H1 (cell line): Measurements from ENCODE around the gene KCTD12. TPM values are rescaled to one million over a fixed set of nuclear protein-coding genes. Genes with fewer than 3 reads are reported as not detected.

ENCODE experiments used
- CTCF ChIA-PET: fragments of 300-600 bp; sonication (Branson Sonifier 250); formaldehyde crosslinking; loops from one replicate; lab custom pipeline; 2021; ENCODE audit not compliant: partially characterized antibody; lab: Charles Lee
- POLR2A ChIA-PET: fragments of 300-600 bp; sonication (Branson Sonifier 250); formaldehyde crosslinking; loops from one replicate; lab custom pipeline; 2021; ENCODE audit warnings: inconsistent platforms; ENCODE audit not compliant: partially characterized antibody; lab: Charles Lee
- DNase-seq, 2 experiments: peaks; one replicate each; pipeline versions ENCODE4 v3.0.0 to v3.0.0-alpha.2; 2010 to 2022; ENCODE audit warnings: low spot score in 2 of 2, low read depth in 1 of 2, mixed read lengths in 1 of 2
- FAIRE-seq: peaks from 2 replicates; lab custom pipeline; 2011; peaks lifted over from hg19 to GRCh38; lab: Jason Lieb, UNC
- H2AFZ ChIP-seq: 2 replicates; pipeline ENCODE4 v1.8.1; 2012; ENCODE audit warnings: low read length, inconsistent platforms
- H2AK5ac ChIP-seq: 2 replicates; pipeline ENCODE4 v1.6.1; 2013; ENCODE audit warnings: low read depth, low read length
- H2BK120ac ChIP-seq: replicated peaks from 2 replicates; pipeline ENCODE3; 2013; ENCODE audit warnings: low read depth, low read length, inconsistent platforms
- H2BK12ac ChIP-seq: 2 replicates; pipeline ENCODE4 v1.6.1; 2013; ENCODE audit warnings: low read depth, low read length
- H2BK15ac ChIP-seq: 2 replicates; pipeline ENCODE4 v1.6.1; 2013; ENCODE audit warnings: low read length
- H2BK20ac ChIP-seq: 2 replicates; pipeline ENCODE4 v1.6.1; 2013; ENCODE audit warnings: low read length
- H2BK5ac ChIP-seq: 2 replicates; pipeline ENCODE4 v1.6.1; 2013; ENCODE audit warnings: low read depth, low read length
- H3K14ac ChIP-seq: 2 replicates; pipeline ENCODE4 v1.6.1; 2013; ENCODE audit warnings: inconsistent platforms; ENCODE audit not compliant: insufficient read length
- H3K18ac ChIP-seq: 2 replicates; pipeline ENCODE4 v1.6.1; 2013; ENCODE audit warnings: low read length; ENCODE audit errors: extremely low read depth
- H3K23ac ChIP-seq: 2 replicates; pipeline ENCODE4 v1.6.1; 2013; ENCODE audit warnings: inconsistent platforms; ENCODE audit not compliant: insufficient read length
- H3K23me2 ChIP-seq: 2 replicates; pipeline ENCODE4 v1.6.1; 2013; ENCODE audit warnings: low read depth, low read length
- H3K27ac ChIP-seq: 2 replicates; pipeline ENCODE4 v1.6.1; 2011; ENCODE audit warnings: low read depth, low read length, inconsistent platforms
- H3K27me3 ChIP-seq, 4 experiments: replicated peaks in 1 of 4; 1 replicate in 1 of 4; 2 replicates in 3 of 4; pipeline versions ENCODE4 v1.6.1 to v1.8.1; 2011 to 2013; ENCODE audit warnings: low read length in 3 of 4, mild to moderate bottlenecking in 3 of 4, inconsistent platforms in 2 of 4, mixed read lengths in 2 of 4, moderate library complexity in 1 of 4; ENCODE audit not compliant: control insufficient read depth in 3 of 4, insufficient read depth in 3 of 4; ENCODE audit errors: extremely low read depth in 1 of 4
- H3K36me3 ChIP-seq, 4 experiments: 2 replicates each; pipeline versions ENCODE4 v1.6.1 to v1.8.1; 2011 to 2013; ENCODE audit warnings: mild to moderate bottlenecking in 4 of 4, low read length in 3 of 4, moderate library complexity in 2 of 4, control low read depth in 1 of 4, inconsistent platforms in 1 of 4; ENCODE audit not compliant: insufficient read depth in 4 of 4, control insufficient read depth in 2 of 4
- H3K4ac ChIP-seq: replicated peaks from 2 replicates; pipeline ENCODE3; 2013; ENCODE audit warnings: low read length, low read depth, mixed read lengths, inconsistent platforms; ENCODE audit not compliant: insufficient read length
- H3K4me1 ChIP-seq, 4 experiments: replicated peaks in 1 of 4; 1 replicate in 1 of 4; 2 replicates in 3 of 4; pipeline versions ENCODE4 v1.6.1 to v1.8.1; 2011 to 2013; ENCODE audit warnings: low read length in 3 of 4, inconsistent platforms in 2 of 4, mixed read lengths in 1 of 4; ENCODE audit not compliant: insufficient read depth in 4 of 4, control insufficient read depth in 3 of 4
- H3K4me2 ChIP-seq, 2 experiments: 2 replicates each; pipeline versions ENCODE4 v1.6.1 to v1.8.1; 2011 to 2013; ENCODE audit warnings: low read depth in 2 of 2, low read length in 2 of 2, control low read depth in 1 of 2, inconsistent platforms in 1 of 2, mild to moderate bottlenecking in 1 of 2; ENCODE audit not compliant: insufficient read depth in 1 of 2
- H3K4me3 ChIP-seq, 4 experiments: fragments of 200-600, 300-600 bp in 1 of 4; sonication (generic), shearing (Covaris generic), sonication (Bioruptor Twin) in 1 of 4; 2 replicates each; pipeline versions ENCODE4 v1.5.1 to v1.8.1; 2011 to 2016; ENCODE audit warnings: low read length in 4 of 4, low read depth in 3 of 4, control low read depth in 2 of 4, inconsistent platforms in 2 of 4, mild to moderate bottlenecking in 2 of 4, mixed read lengths in 1 of 4, moderate library complexity in 1 of 4; ENCODE audit not compliant: insufficient read depth in 2 of 4; ENCODE audit errors: extremely low read depth in 1 of 4
- H3K56ac ChIP-seq: replicated peaks from 2 replicates; pipeline ENCODE3; 2013; ENCODE audit warnings: low read depth, mild to moderate bottlenecking, mixed read lengths, low read length, inconsistent platforms; ENCODE audit not compliant: insufficient read length
- H3K79me1 ChIP-seq: 2 replicates; pipeline ENCODE4 v1.6.1; 2013; ENCODE audit warnings: low read depth, low read length, control low read depth
- H3K79me2 ChIP-seq, 2 experiments: 2 replicates each; pipeline versions ENCODE4 v1.6.1 to v1.8.1; 2012 to 2013; ENCODE audit warnings: low read length in 2 of 2, mild to moderate bottlenecking in 2 of 2, inconsistent platforms in 1 of 2; ENCODE audit not compliant: insufficient read depth in 2 of 2, control insufficient read depth in 1 of 2
- H3K9ac ChIP-seq, 4 experiments: replicated peaks in 1 of 4; 1 replicate in 1 of 4; 2 replicates in 3 of 4; pipeline versions ENCODE4 v1.6.1 to v1.8.1; 2011 to 2013; ENCODE audit warnings: low read depth in 3 of 4, low read length in 3 of 4, control low read depth in 2 of 4, mild to moderate bottlenecking in 2 of 4, moderate library complexity in 2 of 4, inconsistent platforms in 1 of 4; ENCODE audit errors: extremely low read depth in 1 of 4
- H3K9me3 ChIP-seq, 2 experiments: 2 replicates each; pipeline versions ENCODE4 v1.6.1 to v1.8.1; 2012 to 2013; ENCODE audit warnings: mild to moderate bottlenecking in 2 of 2, moderate library complexity in 2 of 2, control low read depth in 1 of 2, inconsistent platforms in 1 of 2, low read depth in 1 of 2, low read length in 1 of 2, mixed read lengths in 1 of 2; ENCODE audit not compliant: insufficient read depth in 2 of 2
- H4K20me1 ChIP-seq, 2 experiments: replicated peaks in 1 of 2; 2 replicates each; pipeline versions ENCODE3 to v1.8.1; 2011 to 2013; ENCODE audit warnings: inconsistent platforms in 2 of 2, low read length in 2 of 2, mild to moderate bottlenecking in 1 of 2; ENCODE audit not compliant: insufficient read depth in 2 of 2, control insufficient read depth in 1 of 2
- H4K5ac ChIP-seq: 2 replicates; pipeline ENCODE4 v1.6.1; 2013; ENCODE audit warnings: low read length, low read depth, mixed read lengths, inconsistent platforms; ENCODE audit not compliant: insufficient read length
- H4K8ac ChIP-seq: 2 replicates; pipeline ENCODE4 v1.8.0; 2013; ENCODE audit warnings: mild to moderate bottlenecking, moderate library complexity, low read length, inconsistent platforms; ENCODE audit not compliant: insufficient read depth; ENCODE audit errors: extremely low read depth
- H4K91ac ChIP-seq: replicated peaks from 2 replicates; pipeline ENCODE3; 2013; ENCODE audit warnings: low read length, mixed read lengths, inconsistent platforms; ENCODE audit not compliant: insufficient read length
- WGBS, 2 experiments: shearing (Covaris generic) in 1 of 2; methylation state at CpG; one replicate each; pipeline versions ENCODE4 v1.1.6 to v1.1.7; 2013 to 2015; ENCODE audit warnings: low lambda C conversion rate in 2 of 2, mixed read lengths in 2 of 2, inconsistent platforms in 1 of 2, low coverage in 1 of 2, missing lambda C conversion rate in 1 of 2; ENCODE audit not compliant: insufficient replicate concordance in 2 of 2, insufficient coverage in 1 of 2, insufficient read length in 1 of 2; ENCODE audit errors: extremely low coverage in 1 of 2, missing lambda C conversion rate in 1 of 2; 5-methylcytosine and 5-hydroxymethylcytosine counted together
- polyA plus RNA-seq, 7 experiments: library from polyadenylated mRNA; depleted of rRNA in 3 of 7; stranded (reverse) in 5 of 7; unstranded in 2 of 7; fragments of >200 nt in 5 of 7; fragments of 200-250 nt in 2 of 7; gene quantifications; 1 replicate in 5 of 7; 2 replicates in 1 of 7; 4 replicates in 1 of 7; pipeline versions ENCODE4 v1.2.1 to v1.2.3, GENCODE V29; 2011 to 2013; ENCODE audit warnings: missing spikeins in 2 of 7, mixed read lengths in 2 of 7
- total RNA-seq: library from RNA; stranded (reverse); fragmentation: NEBNext Ultra II Directional; extraction: Animal tissue kit (Norgen Biotek cat#: 25700); gene quantifications from 2 replicates; pipeline ENCODE4 v1.2.1, GENCODE V29; 2021

KCTD12 gene
- total and polyA plus RNA-seq, 2 of the 8 experiments (the other 6 are each of a cell fraction or from before 2014, with no cell fraction given), result 2.5 to 9.6 TPM

- 91% methylated on average over 8 of the region's 8 CpGs; no CpG with 5 or more reads in 1 of the 2 experiments for WGBS, 2 experiments
- no peak overlapping the region for H3K4me2 ChIP-seq
- no peak overlapping the region for H4K91ac ChIP-seq
- no peaks in the 10 kb centered on the region for H3K36me3 ChIP-seq
- no peak overlapping the region for H3K4ac ChIP-seq
- no peaks in the 10 kb centered on the region for H3K79me1 ChIP-seq
- no peak overlapping the region for H3K23ac ChIP-seq
- ChIA-PET POLR2A (no interaction called here), CTCF (interaction anchor here (1.3 kb wide), 1 partner anchor 101 kb away, joined by 3 read pairs; no protein-coding TSS in a partner anchor)
- no peak overlapping the region for H2BK120ac ChIP-seq
- no peak overlapping the region for H3K4me3 ChIP-seq
- H3K9ac ChIP-seq, result no peak overlapping the region
- no peak overlapping the region for H2AFZ ChIP-seq
- H4K20me1 ChIP-seq, result no peaks in the 10 kb centered on the region
- no peaks in the 10 kb centered on the region; a peak in 1 of 7 replicates for H3K4me1 ChIP-seq
- no peak overlapping the region for H2BK12ac ChIP-seq
- H2BK15ac ChIP-seq, result no peak overlapping the region
- peaks cover 0 to 3% (median 2%) of the 10 kb centered on the region in 4 experiments; a peak in 6 of 7 replicates for H3K27me3 ChIP-seq
- no peak overlapping the region for H4K8ac ChIP-seq
- H2BK20ac ChIP-seq, result no peak overlapping the region
- H2AK5ac ChIP-seq, result no peak overlapping the region
- no peak overlapping the region for H3K14ac ChIP-seq
- H3K18ac ChIP-seq, result no peak overlapping the region
- DNase-seq, result no peak
- H3K27ac ChIP-seq, result no peak overlapping the region
- no peak overlapping the region for H3K56ac ChIP-seq
- H3K23me2 ChIP-seq, result no peaks in the 10 kb centered on the region
- H3K79me2 ChIP-seq, result no peaks in the 10 kb centered on the region
- FAIRE-seq, result no peak
- no peak overlapping the region for H2BK5ac ChIP-seq
- H4K5ac ChIP-seq, result no peak overlapping the region
- H3K9me3 ChIP-seq, result no peaks in the 10 kb centered on the region
Observed at GRCh38 chr13:76879203-76879882, 6.9 kb downstream of the KCTD12 start.
